ENCODE results near the gene LRP6. TPM values are rescaled to one million over a fixed set of nuclear protein-coding genes. Genes with fewer than 3 reads are reported as not detected.
"Not testable (repeated sequence)": the region's sequence is repeated elsewhere in the genome, so short reads cannot be mapped to it uniquely, and the experiment has no call there.

LRP6 gene
- total RNA-seq (2014; rRNA removed; shearing (Covaris generic)): 7.7 and 13.8 TPM in 2 replicates

DNA sequence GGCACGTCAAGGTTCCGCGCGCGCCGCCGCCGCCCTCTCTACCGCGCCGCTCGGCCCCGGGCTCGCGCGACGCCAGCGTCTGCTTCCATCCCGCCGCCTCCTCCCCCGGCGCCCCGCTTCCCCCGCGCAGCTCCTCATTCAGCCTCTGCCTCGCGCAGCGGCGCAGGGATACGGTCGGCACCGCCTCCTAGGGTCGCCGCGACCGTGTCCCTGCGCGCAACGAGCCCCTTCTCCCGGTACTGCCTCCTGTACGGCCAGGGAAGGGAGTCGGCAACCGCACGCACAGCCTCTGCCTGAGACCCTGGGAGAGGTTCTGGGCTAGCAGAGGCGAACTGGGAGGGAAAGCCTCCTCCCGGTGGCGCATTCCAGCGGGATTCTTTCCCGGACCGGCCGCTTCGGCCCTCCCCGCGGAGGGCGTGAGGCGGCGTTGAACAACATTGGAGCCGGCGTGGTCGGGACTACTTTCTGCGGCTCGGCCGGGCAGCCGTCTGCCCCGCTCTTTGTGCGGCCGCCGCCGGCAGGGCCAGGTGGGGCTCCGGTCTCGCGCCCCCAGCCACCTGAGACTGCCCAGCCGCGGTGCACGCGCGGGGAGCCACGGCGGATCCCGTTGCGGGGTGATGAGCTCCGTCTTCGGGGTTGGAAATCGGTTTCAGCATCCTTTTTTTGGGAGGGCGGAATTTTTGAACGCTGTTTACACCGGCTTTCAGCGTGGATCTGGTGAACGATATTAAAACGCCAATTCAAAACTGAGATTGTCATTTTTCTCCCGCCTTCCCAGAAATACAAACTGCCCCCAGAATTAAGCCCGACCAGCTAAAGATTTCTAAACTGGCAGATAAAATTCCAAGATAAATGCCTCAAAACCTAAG, at the start of gene LRP6:
TSS of gene LRP6 (minus strand) at position 172 of the 869 bp plus-strand sequence. CDS start 309 bp downstream, outside the sequence.
- in situ Hi-C loops (cut with HindIII; ENCODE audit: low sequenced_read_pairs): no loop called here
- DNase-seq (ENCODE audit: low spot score): peak; percentile 85

DNA sequence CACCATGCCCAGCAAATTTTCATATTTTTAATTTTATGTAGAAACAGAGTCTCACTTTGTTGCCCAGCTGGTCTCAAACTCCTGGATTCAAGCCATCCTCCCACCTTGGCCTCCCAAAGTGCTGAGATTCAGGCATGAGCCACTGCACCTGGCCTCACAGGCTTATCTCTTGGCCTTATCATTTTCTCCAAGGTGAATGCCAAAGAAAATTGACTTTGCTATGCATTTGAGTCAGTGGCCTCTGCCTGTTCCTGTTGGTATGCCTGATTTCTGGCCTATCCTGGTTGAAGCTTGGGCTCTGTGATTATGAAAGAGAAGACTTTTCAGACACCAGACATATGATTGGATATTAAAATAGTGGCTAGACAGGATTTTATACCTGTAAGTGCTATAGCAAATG, 49.0 kb upstream of the LRP6 start:
- in situ Hi-C loops (cut with HindIII; ENCODE audit: low sequenced_read_pairs): no loop called here

DNA sequence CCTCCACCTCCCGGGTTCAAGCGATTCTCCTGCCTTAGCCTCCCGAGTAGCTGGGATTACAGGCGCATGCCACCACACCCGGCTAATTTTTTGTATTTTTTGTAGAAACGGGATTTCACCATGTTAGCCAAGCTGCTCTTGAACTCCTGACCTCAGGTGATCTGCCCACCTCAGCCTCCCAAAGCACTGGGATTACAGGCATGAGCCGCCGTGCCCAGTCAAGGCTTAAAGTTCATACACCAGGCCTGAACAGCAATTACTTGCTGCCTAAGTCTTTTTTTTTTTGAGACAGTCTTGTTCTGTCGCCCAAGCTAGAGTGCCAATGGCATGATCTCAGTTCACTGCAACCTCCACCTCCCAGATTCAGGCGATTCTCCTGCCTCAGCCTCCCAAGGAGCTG, 43.9 kb upstream of the LRP6 start:
- in situ Hi-C loops (cut with HindIII; ENCODE audit: low sequenced_read_pairs); DNase-seq (ENCODE audit: low spot score): not testable (repeated sequence)

More for the DNA sequence above, 49.0 kb upstream of the LRP6 start:
- DNase-seq (ENCODE audit: low spot score): no peak

DNA sequence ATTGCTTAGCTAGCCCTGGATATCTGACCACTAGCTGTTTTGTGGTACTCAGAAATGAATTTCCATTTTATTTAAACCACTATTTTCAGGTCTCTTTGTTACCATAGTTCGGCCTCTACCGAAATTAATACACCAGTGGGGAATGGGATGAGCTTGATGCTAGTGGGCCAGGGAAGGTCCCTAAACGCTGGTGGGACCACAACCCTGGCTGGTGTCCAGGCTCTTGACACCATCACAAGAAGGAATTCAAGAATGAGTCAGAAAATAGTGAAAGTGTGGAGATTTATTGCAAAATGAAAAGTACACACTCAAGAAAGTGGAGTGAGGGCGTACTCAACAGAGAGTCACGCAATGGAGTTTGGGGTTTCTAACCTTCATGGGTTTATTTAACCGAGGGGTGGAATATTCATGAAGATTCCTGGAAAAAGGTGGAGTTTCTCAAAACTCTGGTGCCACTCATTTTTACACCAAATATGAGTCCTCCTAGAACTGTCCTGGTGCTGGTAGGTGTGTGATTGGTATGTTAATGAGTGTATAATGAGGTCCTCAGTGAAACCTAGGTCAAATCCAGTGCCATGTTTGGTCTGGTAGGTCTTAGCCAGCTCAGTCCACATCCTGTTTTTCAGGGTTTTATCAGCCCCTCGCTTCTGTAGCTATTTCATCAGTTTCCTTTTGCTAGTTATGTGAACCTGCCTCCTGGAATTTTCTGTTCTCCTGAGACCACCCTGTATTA, 38.9 kb upstream of the LRP6 start:
- in situ Hi-C loops (cut with HindIII; ENCODE audit: low sequenced_read_pairs): no loop called here
- no peak for DNase-seq (ENCODE audit: low spot score)

DNA sequence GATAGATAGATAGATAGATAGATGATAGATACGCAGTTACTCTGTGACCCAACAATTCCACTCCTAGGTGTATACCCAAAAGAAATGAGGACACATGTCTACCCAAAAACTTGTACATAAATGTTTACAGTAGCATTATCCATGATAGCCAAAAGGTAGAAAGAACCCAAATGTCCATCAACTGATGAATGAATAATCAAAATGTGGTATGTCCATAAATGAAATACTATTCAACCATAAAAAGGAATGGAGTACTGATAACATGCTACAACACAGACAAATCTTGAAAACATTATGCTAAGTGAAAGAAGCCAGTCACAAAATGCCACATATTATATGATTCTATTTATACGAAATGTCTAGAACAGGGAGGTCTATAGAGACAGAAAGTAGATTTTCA, 36.1 kb upstream of the LRP6 start:
- in situ Hi-C loops (cut with HindIII; ENCODE audit: low sequenced_read_pairs): no loop called here

DNA sequence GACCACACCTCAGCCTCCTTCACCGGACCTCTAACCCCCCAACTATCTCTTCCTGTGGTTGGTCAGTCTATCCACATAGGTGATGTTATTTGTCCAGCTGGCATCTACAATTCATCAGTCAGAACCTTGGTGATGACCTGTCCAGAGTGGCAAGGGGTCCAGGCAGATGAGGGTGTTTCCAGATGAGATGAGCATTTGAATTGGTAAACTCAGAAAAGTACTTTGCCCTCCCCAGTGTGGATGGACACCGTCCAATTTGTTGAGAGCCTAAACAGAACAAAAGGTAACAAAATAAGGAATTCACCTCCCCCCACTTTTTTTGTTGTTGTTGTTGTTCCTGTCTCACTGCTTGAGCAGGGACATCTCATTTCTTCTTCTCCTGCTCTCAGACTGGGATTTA, 34.3 kb upstream of the LRP6 start:
- no peak for DNase-seq (ENCODE audit: low spot score)
- in situ Hi-C loops (cut with HindIII; ENCODE audit: low sequenced_read_pairs): no loop called here

More for the DNA sequence above, 36.1 kb upstream of the LRP6 start:
- no peak for DNase-seq (ENCODE audit: low spot score)

DNA sequence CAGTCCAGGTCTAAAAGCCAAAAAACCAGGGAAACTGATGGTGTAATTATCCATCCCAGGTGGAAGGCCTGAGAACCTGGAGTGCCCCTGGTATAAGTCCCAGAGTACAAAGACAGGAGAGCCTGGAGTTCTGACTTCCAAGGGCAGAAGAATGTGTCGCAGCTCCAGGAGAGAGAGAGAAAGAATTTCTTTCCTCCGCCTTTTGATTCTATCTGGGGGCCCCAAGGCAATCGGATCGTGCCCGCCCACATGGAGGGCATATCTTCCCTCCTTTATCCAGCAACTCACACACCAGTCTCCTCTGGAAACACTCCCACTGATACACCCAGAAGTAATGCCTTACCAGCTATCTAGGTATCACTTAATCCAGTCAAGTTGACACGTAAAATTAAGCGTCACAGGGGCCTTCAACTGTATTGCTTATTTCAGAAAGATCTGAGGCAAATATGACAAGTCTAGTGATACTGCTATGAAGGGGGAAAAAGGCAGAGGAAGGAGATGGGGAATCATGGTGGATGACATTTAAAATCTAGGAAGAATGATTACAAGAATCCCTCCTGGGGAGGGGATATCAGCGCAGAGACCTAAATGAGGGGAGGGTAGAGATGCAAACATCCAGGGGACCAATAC, 30.5 kb upstream of the LRP6 start:
- peak; percentile 5 for DNase-seq (ENCODE audit: low spot score)
- in situ Hi-C loops (cut with HindIII; ENCODE audit: low sequenced_read_pairs): no loop called here

DNA sequence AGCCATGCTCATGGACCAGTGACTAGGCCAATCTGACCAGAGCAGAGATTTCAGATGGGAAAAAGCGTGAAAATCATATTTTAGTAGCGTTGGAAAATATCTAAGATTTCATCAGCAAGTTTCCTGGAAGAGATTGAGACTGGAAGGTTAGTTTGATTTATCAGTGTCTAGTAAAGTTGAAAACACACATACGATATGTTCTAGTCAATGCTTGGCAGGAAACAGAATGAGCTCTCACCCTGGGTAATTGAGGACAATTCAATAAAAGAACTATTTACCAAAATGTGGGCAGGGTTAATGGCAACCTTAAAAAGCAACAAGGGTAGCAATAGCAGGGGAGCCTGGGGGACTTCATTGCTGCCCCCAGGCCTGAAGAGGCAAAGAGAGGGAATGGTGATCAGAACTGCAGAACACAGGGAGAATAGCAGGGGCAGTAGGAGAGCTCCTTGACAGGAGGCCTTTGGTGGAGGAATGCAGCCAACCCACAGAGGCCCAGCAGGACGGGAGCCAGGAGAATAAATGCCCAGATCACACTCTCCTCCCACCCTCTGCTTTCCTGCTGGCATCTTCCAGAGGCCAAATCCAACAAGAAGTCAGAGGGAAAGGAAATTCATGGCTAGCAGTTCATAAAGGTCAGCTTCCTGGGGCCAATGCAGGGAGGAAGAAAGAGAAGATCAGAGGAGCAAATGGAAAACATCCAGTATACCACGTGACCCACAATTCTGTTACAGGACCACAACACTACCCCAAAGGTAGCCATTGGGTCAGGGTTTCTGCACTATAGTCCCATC, 27.6 kb upstream of the LRP6 start:
- DNase-seq (ENCODE audit: low spot score): peak; percentile 38
- in situ Hi-C loops (cut with HindIII; ENCODE audit: low sequenced_read_pairs): no loop called here

DNA sequence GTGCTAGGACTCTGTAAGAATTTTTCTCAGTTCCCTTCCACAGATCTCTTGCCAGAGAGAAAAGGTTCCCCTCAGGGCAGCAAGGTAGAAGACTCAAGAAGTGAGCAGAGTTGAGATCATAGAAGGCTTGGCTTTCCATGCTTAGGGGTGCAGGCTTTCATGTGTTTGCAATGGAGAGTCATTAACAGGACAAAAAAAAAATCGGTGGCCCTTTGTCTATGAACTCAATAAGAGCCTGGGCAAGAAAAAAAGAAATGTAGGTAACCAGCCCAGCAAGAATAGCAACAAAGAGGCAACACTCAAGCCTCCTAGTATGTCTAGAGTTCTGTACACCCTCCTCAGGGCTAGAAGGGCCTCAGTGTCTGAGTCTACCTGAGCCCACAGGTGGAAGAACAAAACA, 23.4 kb upstream of the LRP6 start:
- in situ Hi-C loops (cut with HindIII; ENCODE audit: low sequenced_read_pairs): no loop called here

DNA sequence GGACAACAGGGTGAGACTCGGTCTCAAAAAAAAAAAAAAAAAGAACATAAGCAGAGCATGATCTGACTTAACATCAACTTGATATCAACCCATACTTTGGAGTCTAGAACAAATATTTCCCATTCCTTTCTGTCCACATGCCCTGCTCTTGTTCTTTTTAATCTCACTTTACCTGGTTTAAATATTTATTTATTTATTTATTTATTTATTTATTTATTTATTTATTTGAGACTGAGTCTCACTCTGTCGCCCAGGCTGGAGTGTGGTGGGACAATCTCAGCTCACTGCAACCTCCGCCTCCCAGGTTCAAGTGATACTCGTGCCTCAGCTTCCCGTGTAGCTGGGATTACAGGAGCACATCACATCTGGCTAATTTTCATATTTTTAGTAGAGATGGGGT, 19.6 kb upstream of the LRP6 start:
- DNase-seq (ENCODE audit: low spot score): no peak
- in situ Hi-C loops (cut with HindIII; ENCODE audit: low sequenced_read_pairs): no loop called here

More for the DNA sequence above, 23.4 kb upstream of the LRP6 start:
- DNase-seq (ENCODE audit: low spot score): no peak

DNA sequence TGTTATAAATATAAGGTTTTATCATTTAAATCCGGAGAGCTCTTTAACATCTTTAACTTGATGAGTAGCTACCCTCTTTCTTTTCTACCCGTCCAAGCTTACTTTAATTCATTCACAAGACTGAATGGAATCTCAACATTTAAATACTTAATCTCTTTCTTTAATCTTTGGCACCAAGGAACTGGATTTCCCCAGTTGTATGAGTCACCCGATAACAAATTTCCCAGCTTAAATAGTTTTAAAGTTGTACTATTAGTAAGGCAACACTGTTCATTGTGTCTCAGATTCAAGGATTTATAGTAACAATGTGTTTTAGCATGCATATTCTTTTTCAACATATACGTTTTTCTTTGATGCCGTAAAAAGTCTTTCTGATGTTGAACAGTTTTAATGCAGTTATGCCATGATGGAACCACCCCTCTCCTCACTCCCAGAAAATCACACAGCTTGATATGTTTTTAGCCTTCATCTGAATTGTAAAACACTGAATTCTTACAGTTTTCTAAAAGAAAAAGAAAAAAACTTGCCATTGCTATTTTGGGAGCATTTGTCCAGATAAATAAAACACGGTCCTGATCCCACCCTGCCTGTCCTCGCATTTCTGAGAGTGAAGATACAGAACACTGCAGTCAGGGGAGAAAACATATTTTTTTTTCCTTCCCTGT, 16.0 kb upstream of the LRP6 start:
- in situ Hi-C loops (cut with HindIII; ENCODE audit: low sequenced_read_pairs): no loop called here
- no peak for DNase-seq (ENCODE audit: low spot score)

DNA sequence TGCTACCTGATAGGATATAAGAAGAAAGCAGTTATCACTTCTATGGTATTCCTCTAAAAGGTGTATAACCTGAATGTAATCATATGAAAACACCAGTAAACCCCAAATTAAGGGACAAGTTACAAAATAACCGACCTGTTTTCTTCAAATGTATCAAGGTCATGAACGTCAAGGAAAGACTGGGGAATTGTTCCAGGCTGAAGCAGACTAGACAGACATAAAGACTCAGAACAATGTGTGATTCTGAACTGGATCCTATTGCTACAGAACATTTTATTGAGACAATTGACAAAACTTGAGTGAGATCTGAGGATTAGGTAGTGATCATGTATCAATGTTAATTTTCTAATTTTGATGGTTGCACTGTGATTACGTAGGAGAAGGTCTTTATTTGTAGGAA, 15.4 kb upstream of the LRP6 start:
- no peak for DNase-seq (ENCODE audit: low spot score)

DNA sequence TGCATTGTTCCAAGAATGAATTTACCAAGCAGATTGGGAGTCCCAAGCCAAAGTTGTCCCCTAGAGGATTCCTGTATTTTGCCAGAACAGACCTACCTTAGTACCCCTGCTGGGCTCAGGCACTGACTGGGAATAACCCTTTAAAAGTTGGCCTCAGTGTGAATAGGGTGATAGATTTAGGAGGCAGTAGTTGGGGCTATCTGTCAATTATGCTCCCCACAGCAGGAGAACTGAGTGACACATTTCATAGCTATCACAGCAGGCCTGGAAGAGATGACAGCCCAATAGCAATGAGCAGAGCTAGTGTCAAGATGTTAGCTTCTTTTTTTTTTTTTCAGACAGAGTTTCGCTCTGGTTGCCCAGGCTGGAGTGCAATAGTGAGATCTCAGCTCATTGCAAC, 14.3 kb upstream of the LRP6 start:
- in situ Hi-C loops (cut with HindIII; ENCODE audit: low sequenced_read_pairs): no loop called here
- no peak for DNase-seq (ENCODE audit: low spot score)

More for the DNA sequence above, 15.4 kb upstream of the LRP6 start:
- in situ Hi-C loops (cut with HindIII; ENCODE audit: low sequenced_read_pairs): no loop called here

DNA sequence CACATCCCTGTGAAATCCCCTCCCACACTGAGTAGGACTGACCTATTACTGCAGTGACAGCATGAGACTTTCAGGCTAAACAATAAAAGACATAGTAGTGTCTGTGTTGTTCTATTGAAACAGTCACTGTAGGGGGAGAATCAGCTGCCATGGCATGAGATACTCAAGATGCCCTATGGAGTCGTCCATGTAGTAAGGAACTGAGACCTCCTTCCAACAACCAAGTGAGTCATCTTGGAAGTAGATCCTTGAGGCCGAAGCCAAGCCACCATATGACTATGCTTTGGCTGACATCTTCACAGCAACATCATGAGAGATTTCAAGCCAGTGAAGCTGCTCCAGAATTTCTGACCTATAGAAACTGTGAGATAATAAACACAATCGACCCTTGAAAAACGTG, 12.1 kb upstream of the LRP6 start:
- no peak for DNase-seq (ENCODE audit: low spot score)
- in situ Hi-C loops (cut with HindIII; ENCODE audit: low sequenced_read_pairs): no loop called here

DNA sequence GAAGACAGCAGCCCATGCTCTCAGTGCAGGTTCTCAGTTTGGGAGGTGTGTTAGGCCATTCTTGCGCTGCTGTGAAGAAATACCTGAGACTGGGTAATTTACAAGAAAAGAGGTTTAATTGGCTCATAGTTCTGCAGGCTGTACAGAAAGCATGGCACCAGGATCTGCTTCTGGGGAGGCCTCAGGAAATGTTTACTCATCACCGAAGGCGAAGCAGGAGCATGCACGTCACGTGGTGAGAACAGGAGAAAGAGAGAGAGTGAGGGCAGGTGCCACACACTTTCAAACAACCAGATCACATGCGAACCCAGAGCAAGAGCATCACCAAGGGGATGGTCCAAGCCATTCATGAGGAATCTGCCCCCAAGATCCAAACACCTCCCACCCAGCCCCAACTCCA, 9.0 kb upstream of the LRP6 start:
- DNase-seq (ENCODE audit: low spot score): no peak
- in situ Hi-C loops (cut with HindIII; ENCODE audit: low sequenced_read_pairs): no loop called here

DNA sequence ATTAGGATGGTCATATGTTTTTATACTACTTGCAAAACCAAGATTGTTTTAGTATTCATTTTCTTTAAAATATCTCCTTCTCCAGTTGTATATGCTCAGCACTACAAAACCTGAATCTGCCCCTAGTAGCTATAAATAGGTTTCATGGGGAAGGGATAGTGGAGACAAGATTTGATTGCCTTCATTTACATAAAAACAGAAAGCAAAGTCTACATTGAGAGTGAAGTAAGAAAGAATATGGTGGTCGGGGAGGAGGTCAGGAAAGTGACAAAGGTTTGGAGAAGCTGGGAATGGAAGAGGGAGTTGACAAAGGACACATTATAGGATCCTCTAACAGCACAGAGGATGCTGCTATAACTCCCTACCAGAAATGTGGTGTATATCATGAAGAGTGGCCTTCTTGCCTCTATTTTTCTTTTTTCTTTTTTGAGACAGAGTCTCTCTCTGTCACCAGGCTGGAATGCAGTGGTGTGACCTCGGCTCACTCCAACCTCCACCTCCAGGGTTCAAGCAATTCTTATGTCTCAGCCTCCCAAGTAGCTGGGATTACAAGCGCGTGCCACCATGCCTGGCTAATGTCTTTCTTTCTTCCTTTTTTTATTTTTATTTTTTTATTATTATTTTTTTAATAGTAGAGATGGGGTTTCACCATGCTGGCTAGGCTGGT, 6.6 kb upstream of the LRP6 start:
- no peak for DNase-seq (ENCODE audit: low spot score)
- in situ Hi-C loops (cut with HindIII; ENCODE audit: low sequenced_read_pairs): no loop called here

DNA sequence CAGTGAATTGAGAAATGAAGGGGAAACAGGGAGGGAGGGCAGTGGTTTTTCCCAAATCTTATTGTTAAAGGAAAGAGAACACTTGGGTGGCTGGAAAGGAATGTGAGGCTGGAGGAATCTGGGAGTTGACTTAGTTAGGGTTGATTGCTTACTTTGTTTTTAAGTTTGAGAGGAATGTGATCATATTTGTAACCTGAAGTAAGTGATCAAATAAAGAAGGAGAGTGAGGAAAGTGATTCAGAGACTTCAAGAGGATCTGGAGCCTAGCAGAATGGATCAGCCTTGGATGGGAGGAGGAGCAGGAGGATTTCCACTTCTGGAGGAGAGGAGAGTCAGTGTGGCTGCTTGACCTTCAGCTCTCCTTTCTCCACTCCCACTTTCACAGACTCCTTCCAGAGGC, 6.0 kb upstream of the LRP6 start:
- in situ Hi-C loops (cut with HindIII; ENCODE audit: low sequenced_read_pairs): no loop called here
- no peak for DNase-seq (ENCODE audit: low spot score)

DNA sequence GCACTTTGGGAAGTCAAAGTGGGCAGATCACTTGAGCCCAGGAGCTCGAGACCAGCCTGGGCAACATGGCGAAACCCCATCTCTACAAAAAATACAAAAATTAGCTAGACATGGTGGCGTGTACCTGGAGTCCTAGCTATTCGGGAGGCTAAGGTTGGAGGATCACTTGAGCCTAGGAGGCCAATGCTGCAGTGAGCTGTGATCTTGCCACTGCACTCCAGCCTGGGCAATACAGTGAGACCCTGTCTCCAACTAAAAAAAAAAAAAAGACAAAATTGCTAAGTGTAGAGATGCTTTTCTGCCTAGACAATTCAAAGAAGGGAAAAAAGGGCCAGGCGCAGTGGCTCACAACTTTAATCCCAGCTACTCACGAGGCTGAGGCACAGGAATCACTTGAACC, 3.4 kb upstream of the LRP6 start:
- DNase-seq (ENCODE audit: low spot score): no peak
- in situ Hi-C loops (cut with HindIII; ENCODE audit: low sequenced_read_pairs): no loop called here

Measured in G401 (cell line).